Calu3 (cell line): ENCODE data around the gene PCDHGA5. TPM values are rescaled to one million over a fixed set of nuclear protein-coding genes. Genes with fewer than 3 reads are reported as not detected.

Experiments
- BruUV-seq: library from RNA; stranded (reverse); fragments of 400-500 nt; replicated peaks from 2 replicates; lab custom pipeline; 2021; lab: Mats Ljungman, UMichigan
- CTCF ChIA-PET: fragments of 300-600 bp; sonication (Branson Sonifier 250); formaldehyde crosslinking; loops from one replicate; lab custom pipeline; 2022; ENCODE audit warnings: antibody characterized with exemption; lab: Charles Lee
- DNase-seq: peaks from one replicate; pipeline ENCODE4 v3.0.0; 2022
- H3K27ac Mint-ChIP-seq: one replicate; pipeline ENCODE4 v1.8.0; 2022; ENCODE audit warnings: mixed read lengths; ENCODE audit not compliant: unreplicated experiment
- H3K27me3 Mint-ChIP-seq: one replicate; pipeline ENCODE4 v1.8.0; 2022; ENCODE audit warnings: mixed read lengths; ENCODE audit not compliant: unreplicated experiment
- H3K36me3 Mint-ChIP-seq: one replicate; pipeline ENCODE4 v1.8.0; 2022; ENCODE audit warnings: mild to moderate bottlenecking, moderate library complexity, mixed read lengths; ENCODE audit not compliant: insufficient read depth, unreplicated experiment
- H3K4me1 Mint-ChIP-seq: one replicate; pipeline ENCODE4 v1.8.0; 2022; ENCODE audit warnings: mild to moderate bottlenecking, low read depth, mixed read lengths; ENCODE audit not compliant: unreplicated experiment
- H3K4me3 Mint-ChIP-seq: one replicate; pipeline ENCODE4 v1.8.0; 2022; ENCODE audit warnings: mild to moderate bottlenecking, low read depth, moderate library complexity, mixed read lengths; ENCODE audit not compliant: unreplicated experiment
- H3K9me3 Mint-ChIP-seq: one replicate; pipeline ENCODE4 v1.8.0; 2022; ENCODE audit warnings: low read depth, mixed read lengths; ENCODE audit not compliant: unreplicated experiment
- CTCF ChIP-seq: fragments of 200-600 bp; IDR thresholded peaks from one replicate; pipeline ENCODE4 v1.8.0; 2022; ENCODE audit warnings: antibody characterized with exemption; ENCODE audit not compliant: unreplicated experiment
- intact Hi-C: fragments of 100-400 bp; cut with micrococcal nuclease; formaldehyde crosslinking; loops from one replicate; pipeline ENCODE4 v1.10.0; 2022; ENCODE audit not compliant: unreplicated experiment
- total RNA-seq: library from RNA; stranded (reverse); gene quantifications from 2 replicates; pipeline ENCODE4 v1.2.3, GENCODE V29; 2022

The PCDHGA5 gene
- total RNA-seq, 1 experiment from 2014 or later, result 0.12 TPM

- H3K4me1 Mint-ChIP-seq, result peaks cover 8% of the 10 kb centered on the region
- peaks cover 60% of the 10 kb centered on the region for H3K36me3 Mint-ChIP-seq
- H3K27me3 Mint-ChIP-seq, result no peaks in the 10 kb centered on the region
- peak; percentile 86 for TF ChIP-seq CTCF
- CTCF ChIA-PET, result interaction anchor here (0.6 to 2.3 kb wide), 8 partner anchors 10 to 247 kb away, joined by 3 to 8 read pairs (median 5); partner anchors contain the start of genes PCDHB14, PCDHGA1 and PCDHGA9
- TSS peak; percentile 79 for BruUV-seq
- peak; percentile 96 for DNase-seq
- H3K27ac Mint-ChIP-seq, result peak within 1 kb of the TSS; percentile 100
- intact Hi-C loops, result loop anchor here (2.0 kb wide), 1 partner anchor 238 kb away; no protein-coding TSS in a partner anchor
- peaks cover 18% of the 10 kb centered on the region for H3K9me3 Mint-ChIP-seq
- peak within 1 kb of the TSS; percentile 100 for H3K4me3 Mint-ChIP-seq
Observed at GRCh38 chr5:141320225-141321169, 43.5 kb upstream of the PCDHGA5 start, which contains the start of gene TAF7. Gene TAF7, minus strand, starts transcription at chr5:141320784. Its CDS starts 740 bp downstream, at chr5:141320044.

GRCh38 chr5:141322261-141322660 is 41.7 kb upstream of the PCDHGA5 start:
- H3K27ac Mint-ChIP-seq, result no peak overlapping the region
- TF ChIP-seq CTCF, result no peak
- H3K4me1 Mint-ChIP-seq, result peaks cover 8% of the 10 kb centered on the region
- peaks cover 44% of the 10 kb centered on the region for H3K36me3 Mint-ChIP-seq
- no peak overlapping the region for H3K4me3 Mint-ChIP-seq
- peaks cover 17% of the 10 kb centered on the region for H3K9me3 Mint-ChIP-seq
- intact Hi-C loops, result no loop called here
- BruUV-seq, result no TSS peak
- H3K27me3 Mint-ChIP-seq, result no peaks in the 10 kb centered on the region
- CTCF ChIA-PET, result no interaction called here
- DNase-seq, result no peak

GRCh38 chr5:141326088-141326854 is 37.7 kb upstream of the PCDHGA5 start:
- H3K9me3 Mint-ChIP-seq, result peaks cover 10% of the 10 kb centered on the region
- no peak for DNase-seq
- no peaks in the 10 kb centered on the region for H3K4me1 Mint-ChIP-seq
- no peak overlapping the region for H3K27ac Mint-ChIP-seq
- no peak for TF ChIP-seq CTCF
- CTCF ChIA-PET, result interaction anchor here (0.7 kb wide), 1 partner anchor 158 kb away, joined by 4 read pairs; no protein-coding TSS in a partner anchor
- intact Hi-C loops, result no loop called here
- no peaks in the 10 kb centered on the region for H3K27me3 Mint-ChIP-seq
- no peak overlapping the region for H3K4me3 Mint-ChIP-seq
- no TSS peak for BruUV-seq
- H3K36me3 Mint-ChIP-seq, result peaks cover 6% of the 10 kb centered on the region

- no TSS peak for BruUV-seq
- Mint-ChIP-seq H3K27me3 (no peaks in the 10 kb centered on the region), H3K4me3 (no peak overlapping the region), H3K4me1 (no peaks in the 10 kb centered on the region), H3K9me3 (peaks cover 8% of the 10 kb centered on the region), H3K36me3 (no peaks in the 10 kb centered on the region), H3K27ac (no peak overlapping the region)
- intact Hi-C loops, result no loop called here
- CTCF ChIA-PET, result interaction anchor here (0.9 kb wide), 1 partner anchor 10 kb away, joined by 3 read pairs; the partner anchor contains the start of gene PCDHGA2
- no peak for TF ChIP-seq CTCF
- DNase-seq, result no peak
Observed at GRCh38 chr5:141328231-141328630, 35.7 kb upstream of the PCDHGA5 start.
